ENCODE results near the gene KRT74.

The KRT74 gene

GRCh38 chr12:52529417-52529816 is 44.2 kb downstream of the KRT74 start:
- FAIRE-seq, result no peak

GRCh38 chr12:52528641-52529143 is 45.0 kb downstream of the KRT74 start:
- no peak for FAIRE-seq
- TF ChIP-seq PAX5 (IDR thresholded peaks at IDR 0.05; ENCODE audit: insufficient read depth, low read length, severe bottlenecking) (no peak), SPI1 (IDR thresholded peaks at IDR 0.05; ENCODE audit: low read depth, low read length) (no peak), POU2F2 (IDR thresholded peaks at IDR 0.05; ENCODE audit: low read depth, low read length) (no peak), POLR2AphosphoS5 (IDR thresholded peaks at IDR 0.05; ENCODE audit: low read depth, low read length) (no peak), POLR2A (IDR thresholded peaks at IDR 0.05; ENCODE audit: low read depth, low read length) (no peak), TAF1 (IDR thresholded peaks at IDR 0.05; ENCODE audit: low read depth, low read length) (no peak)
- no peak for DNase-seq (ENCODE audit: insufficient read length, low spot score)

More at GRCh38 chr12:52529417-52529816, 44.2 kb downstream of the KRT74 start:
- no peak for DNase-seq (ENCODE audit: insufficient read length, low spot score)
- no peak for TF ChIP-seq POU2F2 (IDR thresholded peaks at IDR 0.05; ENCODE audit: low read depth, low read length)
- no peak for TF ChIP-seq PAX5 (IDR thresholded peaks at IDR 0.05; ENCODE audit: insufficient read depth, low read length, severe bottlenecking)
- TF ChIP-seq POLR2A (IDR thresholded peaks at IDR 0.05; ENCODE audit: low read depth, low read length), result no peak
- TF ChIP-seq POLR2AphosphoS5 (IDR thresholded peaks at IDR 0.05; ENCODE audit: low read depth, low read length), result no peak
- no peak for TF ChIP-seq TAF1 (IDR thresholded peaks at IDR 0.05; ENCODE audit: low read depth, low read length)
- TF ChIP-seq SPI1 (IDR thresholded peaks at IDR 0.05; ENCODE audit: low read depth, low read length), result no peak

- no peak for TF ChIP-seq POU2F2 (IDR thresholded peaks at IDR 0.05; ENCODE audit: low read depth, low read length)
- no peak for TF ChIP-seq PAX5 (IDR thresholded peaks at IDR 0.05; ENCODE audit: insufficient read depth, low read length, severe bottlenecking)
- TF ChIP-seq SPI1 (IDR thresholded peaks at IDR 0.05; ENCODE audit: low read depth, low read length), result no peak
- TF ChIP-seq POLR2A (IDR thresholded peaks at IDR 0.05; ENCODE audit: low read depth, low read length), result no peak
- TF ChIP-seq POLR2AphosphoS5 (IDR thresholded peaks at IDR 0.05; ENCODE audit: low read depth, low read length), result no peak
- TF ChIP-seq TAF1 (IDR thresholded peaks at IDR 0.05; ENCODE audit: low read depth, low read length), result no peak
- DNase-seq (ENCODE audit: insufficient read length, low spot score), result no peak
These were observed 46.4 kb downstream of the KRT74 start for GRCh38 chr12:52527121-52527800.

GRCh38 chr12:52526511-52526951 is 47.1 kb downstream of the KRT74 start:
- FAIRE-seq, result no peak
- no peak for DNase-seq (ENCODE audit: insufficient read length, low spot score)
- no peak for TF ChIP-seq POU2F2 (IDR thresholded peaks at IDR 0.05; ENCODE audit: low read depth, low read length)
- TF ChIP-seq POLR2A (IDR thresholded peaks at IDR 0.05; ENCODE audit: low read depth, low read length), result no peak
- TF ChIP-seq SPI1 (IDR thresholded peaks at IDR 0.05; ENCODE audit: low read depth, low read length), result no peak
- TF ChIP-seq PAX5 (IDR thresholded peaks at IDR 0.05; ENCODE audit: insufficient read depth, low read length, severe bottlenecking), result no peak
- no peak for TF ChIP-seq TAF1 (IDR thresholded peaks at IDR 0.05; ENCODE audit: low read depth, low read length)
- no peak for TF ChIP-seq POLR2AphosphoS5 (IDR thresholded peaks at IDR 0.05; ENCODE audit: low read depth, low read length)

More at GRCh38 chr12:52527121-52527800, 46.4 kb downstream of the KRT74 start:
- no peak for FAIRE-seq

- FAIRE-seq, result no peak
These were observed 47.8 kb downstream of the KRT74 start for GRCh38 chr12:52525661-52526499.

GRCh38 chr12:52524898-52525591 is 48.6 kb downstream of the KRT74 start:
- FAIRE-seq (no peak), DNase-seq (ENCODE audit: insufficient read length, low spot score) (no peak)
- TF ChIP-seq TAF1 (IDR thresholded peaks at IDR 0.05; ENCODE audit: low read depth, low read length), result no peak
- TF ChIP-seq POLR2A (IDR thresholded peaks at IDR 0.05; ENCODE audit: low read depth, low read length), result no peak
- no peak for TF ChIP-seq POLR2AphosphoS5 (IDR thresholded peaks at IDR 0.05; ENCODE audit: low read depth, low read length)
- TF ChIP-seq SPI1 (IDR thresholded peaks at IDR 0.05; ENCODE audit: low read depth, low read length), result peak; percentile 36; the same call in 1 of the 2 replicates
- no peak for TF ChIP-seq PAX5 (IDR thresholded peaks at IDR 0.05; ENCODE audit: insufficient read depth, low read length, severe bottlenecking)
- no peak for TF ChIP-seq POU2F2 (IDR thresholded peaks at IDR 0.05; ENCODE audit: low read depth, low read length)

More at GRCh38 chr12:52525661-52526499, 47.8 kb downstream of the KRT74 start:
- DNase-seq (ENCODE audit: insufficient read length, low spot score), result no peak
- TF ChIP-seq SPI1 (IDR thresholded peaks at IDR 0.05; ENCODE audit: low read depth, low read length), result no peak
- TF ChIP-seq POLR2AphosphoS5 (IDR thresholded peaks at IDR 0.05; ENCODE audit: low read depth, low read length), result no peak
- no peak for TF ChIP-seq PAX5 (IDR thresholded peaks at IDR 0.05; ENCODE audit: insufficient read depth, low read length, severe bottlenecking)
- TF ChIP-seq TAF1 (IDR thresholded peaks at IDR 0.05; ENCODE audit: low read depth, low read length), result no peak
- TF ChIP-seq POU2F2 (IDR thresholded peaks at IDR 0.05; ENCODE audit: low read depth, low read length), result no peak

- TF ChIP-seq POU2F2 (IDR thresholded peaks at IDR 0.05; ENCODE audit: low read depth, low read length) (no peak), POLR2A (IDR thresholded peaks at IDR 0.05; ENCODE audit: low read depth, low read length) (no peak), PAX5 (IDR thresholded peaks at IDR 0.05; ENCODE audit: insufficient read depth, low read length, severe bottlenecking) (no peak), SPI1 (IDR thresholded peaks at IDR 0.05; ENCODE audit: low read depth, low read length) (no peak)
- FAIRE-seq, result no peak
These were observed 49.3 kb downstream of the KRT74 start for GRCh38 chr12:52524241-52524897.

GRCh38 chr12:52523824-52524223 is 49.8 kb downstream of the KRT74 start:
- no peak for FAIRE-seq
- TF ChIP-seq POLR2AphosphoS5 (IDR thresholded peaks at IDR 0.05; ENCODE audit: low read depth, low read length), result no peak
- no peak for TF ChIP-seq SPI1 (IDR thresholded peaks at IDR 0.05; ENCODE audit: low read depth, low read length)
- no peak for TF ChIP-seq TAF1 (IDR thresholded peaks at IDR 0.05; ENCODE audit: low read depth, low read length)
- TF ChIP-seq POLR2A (IDR thresholded peaks at IDR 0.05; ENCODE audit: low read depth, low read length), result no peak
- TF ChIP-seq POU2F2 (IDR thresholded peaks at IDR 0.05; ENCODE audit: low read depth, low read length), result no peak
- no peak for TF ChIP-seq PAX5 (IDR thresholded peaks at IDR 0.05; ENCODE audit: insufficient read depth, low read length, severe bottlenecking)
- DNase-seq (ENCODE audit: insufficient read length, low spot score), result no peak

More at GRCh38 chr12:52524241-52524897, 49.3 kb downstream of the KRT74 start:
- DNase-seq (ENCODE audit: insufficient read length, low spot score), result no peak

Data from GM12891 (cell line).